Adrenal gland (tissue), 12 donors: ENCODE results near the gene RMI1. TPM values are rescaled to one million over a fixed set of nuclear protein-coding genes. Genes with fewer than 3 reads are reported as not detected.

Experiments used
- DNase-seq, 7 donors: peaks; one replicate each; pipeline ENCODE4 v3.0.0-alpha.2; 2019 to 2020
- H3K27ac ChIP-seq, 5 donors: fragments of 200-600 bp; sonication (generic) in 4 of 5; 1 replicate in 3 of 5; 2 replicates in 2 of 5; pipeline versions ENCODE4 v1.5.1 to v1.8.0; 2016 to 2020; ENCODE audit warnings: mild to moderate bottlenecking in 1 of 5
- H3K27me3 ChIP-seq: fragments of 200-600 bp; 2 replicates; pipeline ENCODE4 v1.8.0; 2021
- H3K36me3 ChIP-seq, 2 donors: fragments of 200-600 bp; replicated peaks in 1 of 2; 1 replicate in 1 of 2; 2 replicates in 1 of 2; pipeline versions ENCODE4 v1.5.1 to v1.8.0; 2018 to 2022
- H3K4me1 ChIP-seq, 2 donors: fragments of 200-600 bp; replicated peaks in 1 of 2; 1 replicate in 1 of 2; 2 replicates in 1 of 2; pipeline versions ENCODE4 v1.5.1 to v1.8.0; 2018 to 2021
- H3K4me3 ChIP-seq, 4 donors: fragments of 200-600 bp; sonication (generic) in 3 of 4; one replicate each; pipeline ENCODE4 v1.5.1; 2016 to 2018
- H3K9me3 ChIP-seq, 3 donors: fragments of 200-600 bp; sonication (generic) in 1 of 3; replicated peaks in 1 of 3; 1 replicate in 2 of 3; 2 replicates in 1 of 3; pipeline versions ENCODE4 v1.5.1 to v1.8.0; 2016 to 2021
- CTCF ChIP-seq, 6 experiments: fragments of 450-650 bp in 4 of 6; fragments of 200-600 bp in 2 of 6; sonication (generic) in 1 of 6; IDR thresholded peaks; 1 replicate in 5 of 6; 2 replicates in 1 of 6; pipeline versions ENCODE4 v1.5.1 to v1.8.0; 2016 to 2021; ENCODE audit warnings: antibody characterized with exemption in 6 of 6, mild to moderate bottlenecking in 2 of 6, moderate library complexity in 1 of 6
- POLR2A ChIP-seq, 2 donors: fragments of 450-650 bp; IDR thresholded peaks; one replicate each; pipeline ENCODE4 v1.6.1; 2017; ENCODE audit warnings: antibody characterized with exemption in 2 of 2, mild to moderate bottlenecking in 2 of 2, moderate library complexity in 1 of 2
- WGBS, 4 donors: extraction: QIAGEN DNeasy Blood & Tissue Kit in 2 of 4; methylation state at CpG; one replicate each; pipeline versions ENCODE4 v1.1.5 to v1.1.7; 2013 to 2017; 5-methylcytosine and 5-hydroxymethylcytosine counted together
- intact Hi-C, 2 donors: fragments of 100-400 bp; cut with DNase I; formaldehyde crosslinking; loops; one replicate each; pipeline versions ENCODE4 v1.14.1 to v1.15.0; 2022 to 2023
- polyA plus RNA-seq, 3 donors: library from polyadenylated mRNA; stranded (reverse); fragments of 200-250 nt in 2 of 3; fragments of 350-450 nt in 1 of 3; fragmentation: Illumina TruSeq in 1 of 3; extraction: RNeasy Lipid Tissue Mini Kit (QIAGEN cat#74804) in 1 of 3; gene quantifications; one replicate each; pipeline ENCODE4 v1.2.3, GENCODE V29; 2013 to 2014
- total RNA-seq, 9 donors: library from RNA; depleted of rRNA in 4 of 9; stranded (reverse); fragments of >200 nt in 4 of 9; fragments of 120-200 nt in 1 of 9; fragmentation: NEBNext Ultra II Directional in 1 of 9; extraction: Animal tissue kit (Norgen Biotek cat#: 25700) in 1 of 9; gene quantifications; one replicate each; pipeline versions ENCODE4 v1.1.0 to v1.2.4, GENCODE V29; 2013 to 2023
- donor health status: healthy with polysubstance abuse.
- donor health status: Bipolar disorder and iron deficiency.
- donor health status: DM: yes; HTN: yes; CAD: no.
- donor health status: DM: no; HTN: no; CAD: no.
- donor health status: DM: no; HTN: no; CAD: no.
- donor health status: DM: yes; HTN: yes; CAD: no.

Gene RMI1
- total and polyA plus RNA-seq, 12 donors: 2.3 to 21.7 (median 7.8) TPM

- Histone ChIP-seq H3K9me3 (no peaks in the 10 kb centered on the region), H3K4me1 (peaks cover 11 to 43% of the 10 kb centered on the region in 2 donors), H3K36me3 (peaks cover 3 to 100% of the 10 kb centered on the region in 2 donors), H3K27me3 (no peaks in the 10 kb centered on the region), H3K27ac (no peak overlapping the region), H3K4me3 (no peak overlapping the region)
- intact Hi-C loops: no loop called here
- TF ChIP-seq POLR2A (IDR thresholded peaks at IDR 0.05): no peak
- no peak for TF ChIP-seq CTCF (IDR thresholded peaks at IDR 0.05)
- WGBS, 4 donors: 67 to 71% (median 68%) methylated on average over 2 of the region's 2 CpGs
- no peak for DNase-seq
Measured at GRCh38 chr9:83972286-83972685, 8.3 kb upstream of the RMI1 start.

- peak in 2 of 7 donors; percentile 32 to 35 for DNase-seq
- Histone ChIP-seq H3K27me3 (no peaks in the 10 kb centered on the region), H3K27ac (no peak overlapping the region), H3K9me3 (no peaks in the 10 kb centered on the region), H3K36me3 (peaks cover 3 to 73% of the 10 kb centered on the region in 2 donors), H3K4me1 (peaks cover 18 to 50% of the 10 kb centered on the region in 2 donors), H3K4me3 (no peak overlapping the region)
- intact Hi-C loops: no loop called here
- 70 to 75% (median 71%) methylated on average over 12 of the region's 12 CpGs for WGBS, 4 donors
- no peak for TF ChIP-seq CTCF (IDR thresholded peaks at IDR 0.05)
- TF ChIP-seq POLR2A (IDR thresholded peaks at IDR 0.05): no peak
Measured at GRCh38 chr9:83975300-83975699, 5.3 kb upstream of the RMI1 start.

DNA sequence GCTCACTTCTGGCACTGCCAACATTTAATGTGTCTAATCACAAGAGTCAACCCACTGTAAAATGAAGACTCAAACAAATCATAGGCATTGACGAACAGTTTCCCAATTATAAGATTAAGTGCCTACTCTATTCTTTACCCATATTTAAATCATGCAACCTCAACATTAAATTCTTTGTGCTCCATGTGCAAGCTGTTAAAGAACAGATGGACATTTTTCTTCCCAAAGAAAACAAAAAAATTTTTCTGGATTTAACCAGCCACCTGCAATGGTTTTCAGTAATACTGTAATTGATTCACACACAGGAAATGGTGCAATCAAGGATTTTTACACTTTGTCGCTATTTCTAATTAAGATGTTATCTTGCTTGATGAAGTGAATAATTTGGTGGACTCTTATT is 4.2 kb upstream of the RMI1 start:
- Histone ChIP-seq H3K27me3 (no peaks in the 10 kb centered on the region), H3K4me3 (no peak overlapping the region), H3K4me1 (peaks cover 18 to 50% of the 10 kb centered on the region in 2 donors), H3K36me3 (peaks cover 3 to 62% of the 10 kb centered on the region in 2 donors), H3K27ac (no peak overlapping the region), H3K9me3 (no peaks in the 10 kb centered on the region)
- intact Hi-C loops: no loop called here
- DNase-seq: no peak
- 38 to 59% (median 41%) methylated on average over 2 of the region's 2 CpGs for WGBS, 4 donors
- TF ChIP-seq CTCF (IDR thresholded peaks at IDR 0.05) (no peak), POLR2A (IDR thresholded peaks at IDR 0.05) (no peak)

DNA sequence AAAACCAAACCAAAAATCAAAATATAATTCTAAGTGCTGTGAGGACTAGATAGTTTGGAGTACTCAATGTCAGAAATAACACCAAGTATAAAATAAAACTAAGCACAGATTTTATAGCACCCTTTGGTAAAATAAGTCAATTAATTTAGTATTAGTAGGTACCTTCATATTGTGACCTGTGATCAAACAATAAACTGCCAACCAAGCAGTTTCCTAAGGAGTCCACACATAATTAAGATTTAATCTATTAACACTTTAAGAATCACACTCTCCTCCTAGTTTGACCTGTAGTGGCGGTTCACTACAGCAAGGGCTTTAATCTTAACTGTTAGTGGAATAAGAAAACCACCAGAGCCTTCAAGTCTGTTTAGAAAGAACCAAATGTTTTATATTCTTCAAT is 3.4 kb upstream of the RMI1 start:
- Histone ChIP-seq H3K4me3 (peak overlapping the region in 1 of 4 donors; percentile 68), H3K27ac (no peak overlapping the region), H3K4me1 (peaks cover 18 to 57% of the 10 kb centered on the region in 2 donors), H3K9me3 (no peaks in the 10 kb centered on the region), H3K36me3 (peaks cover 3 to 54% of the 10 kb centered on the region in 2 donors), H3K27me3 (no peaks in the 10 kb centered on the region)
- TF ChIP-seq POLR2A (IDR thresholded peaks at IDR 0.05): no peak
- peak in 1 of 6 experiments; percentile 7 for TF ChIP-seq CTCF (IDR thresholded peaks at IDR 0.05)
- no peak for DNase-seq
- 39 to 46% (median 43%) methylated on average over 1 of the region's 1 CpG for WGBS, 4 donors
- intact Hi-C loops: no loop called here
